ENCODE results near the gene TAS2R40.

Gene TAS2R40

DNA sequence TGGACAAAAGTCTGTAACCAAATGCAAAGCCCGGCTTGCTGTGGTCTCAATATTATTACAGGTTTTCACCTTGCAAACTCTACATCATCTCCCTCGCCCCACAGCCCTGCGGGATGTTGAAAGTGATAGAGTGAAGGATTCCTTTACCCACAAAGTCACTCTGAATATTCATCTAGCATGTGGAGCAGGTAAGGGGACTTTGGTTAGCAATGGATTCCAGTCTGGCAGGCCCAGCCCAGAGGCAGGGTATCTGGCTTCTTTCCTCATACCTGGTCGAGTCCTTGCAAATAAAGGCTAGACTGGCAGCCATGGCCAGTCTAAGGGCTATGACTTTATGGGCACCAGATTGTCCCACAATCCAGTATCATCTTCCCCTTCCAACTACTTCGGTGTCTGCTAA, 3.2 kb downstream of the TAS2R40 start:
- no peak for DNase-seq

DNA sequence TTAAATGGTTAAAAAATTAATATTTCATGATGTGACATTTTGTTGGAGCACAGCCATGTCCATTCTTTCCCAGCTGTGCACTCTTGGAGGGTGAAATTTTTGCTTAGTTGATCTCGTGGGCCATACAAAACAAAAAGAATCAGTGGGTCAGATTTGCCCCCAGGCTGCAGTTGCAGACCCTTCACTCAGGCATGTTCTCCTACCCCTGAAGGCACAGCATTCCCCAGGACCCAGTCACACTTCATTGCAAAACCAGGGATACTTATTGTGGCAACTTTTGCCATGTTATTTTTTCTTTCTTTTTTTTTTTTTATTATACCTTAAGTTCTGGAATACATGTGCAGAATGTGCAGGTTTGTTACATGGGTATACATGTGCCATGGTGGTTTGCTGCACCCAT, 6.0 kb downstream of the TAS2R40 start:
- DNase-seq, result no peak

GRCh38 chr7:143229054-143229790, 7.4 kb downstream of the TAS2R40 start:
- DNase-seq, result no peak

GRCh38 chr7:143230602-143231457, 9.0 kb downstream of the TAS2R40 start:
- DNase-seq, result no peak

- DNase-seq, result no peak
Observed at GRCh38 chr7:143233816-143234532, 12.1 kb downstream of the TAS2R40 start.

DNA sequence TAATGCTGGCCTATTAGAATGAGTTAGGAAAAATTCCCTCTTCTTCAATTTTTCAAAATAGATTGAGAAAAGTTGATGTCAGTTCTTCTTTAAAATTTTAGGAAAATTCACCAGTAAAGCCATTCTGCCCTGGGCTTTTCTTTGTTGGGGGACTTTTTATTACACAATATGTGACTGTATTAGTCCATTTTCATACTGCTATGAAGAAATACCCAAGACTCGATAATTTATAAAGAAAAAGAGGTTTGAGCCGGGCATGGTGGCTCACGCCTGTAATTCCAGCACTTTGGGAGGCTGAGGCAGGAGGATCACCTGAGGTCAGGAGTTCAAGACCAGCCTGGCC, 12.7 kb downstream of the TAS2R40 start:
- DNase-seq, result no peak

DNA sequence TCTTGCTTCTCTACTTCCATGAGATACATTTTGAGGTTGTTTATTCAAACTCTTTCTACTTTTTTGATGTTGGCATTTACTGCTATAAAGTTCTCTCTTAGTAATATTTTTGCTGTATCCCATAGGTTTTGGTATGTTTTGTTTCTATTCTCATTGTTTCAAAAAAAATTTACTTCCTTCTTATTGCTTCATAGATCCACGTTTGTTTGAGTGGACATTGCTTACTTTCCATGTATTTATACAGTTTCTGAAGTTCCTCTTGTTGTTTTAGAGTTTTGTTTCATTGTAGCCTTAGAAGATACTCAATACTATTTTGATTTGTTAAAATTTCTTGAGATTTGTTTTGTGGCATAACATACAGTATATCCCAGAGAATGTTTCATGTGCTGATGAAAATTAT, 13.7 kb downstream of the TAS2R40 start:
- DNase-seq, result no peak

GRCh38 chr7:143236408-143236990, 14.7 kb downstream of the TAS2R40 start:
- no peak for DNase-seq

GRCh38 chr7:143237366-143237765, 15.5 kb downstream of the TAS2R40 start:
- DNase-seq, result no peak

- DNase-seq, result no peak
Observed at GRCh38 chr7:143238289-143238980, 16.6 kb downstream of the TAS2R40 start.

DNA sequence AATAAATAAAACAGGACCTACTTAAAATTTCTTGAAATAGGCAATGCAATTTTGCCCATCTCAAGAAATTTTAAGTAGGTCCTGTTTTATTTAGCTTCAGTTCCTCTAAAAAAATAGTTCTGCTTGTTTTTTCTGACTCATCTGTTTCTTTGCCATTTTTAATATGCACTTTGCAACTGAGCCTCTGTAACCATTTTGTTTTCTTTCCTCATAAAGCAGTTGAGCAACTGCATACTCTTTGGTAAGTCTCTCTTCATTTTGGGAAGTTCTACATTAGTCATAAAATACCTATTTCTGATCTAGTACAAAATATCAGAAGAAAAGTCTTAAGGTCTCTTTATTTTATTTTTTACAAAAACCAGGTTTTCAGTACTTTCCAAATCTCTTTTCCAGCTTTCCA, 18.0 kb downstream of the TAS2R40 start:
- DNase-seq, result no peak

- peak; percentile 77 for DNase-seq
Observed at GRCh38 chr7:143240291-143241168, 18.7 kb downstream of the TAS2R40 start.

DNA sequence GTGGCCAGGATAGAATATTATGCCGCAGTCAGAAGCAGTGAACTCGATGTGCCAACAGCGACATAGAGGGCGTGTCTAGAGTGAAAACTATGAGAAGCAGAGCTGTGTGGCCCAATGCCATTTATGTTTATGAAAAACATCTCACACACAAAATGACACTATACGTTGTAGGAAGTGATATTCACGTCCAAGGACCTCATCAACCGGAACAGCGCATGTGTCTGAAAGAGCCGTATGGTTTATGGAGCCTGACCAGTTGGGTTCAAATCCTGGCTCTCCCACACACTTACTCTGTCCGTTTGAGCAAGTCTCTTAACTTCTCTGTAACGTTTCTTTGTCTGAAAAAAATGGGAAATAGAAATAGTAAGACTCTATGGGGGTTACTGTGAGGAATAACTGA, 20.5 kb downstream of the TAS2R40 start:
- DNase-seq, result no peak

DNA sequence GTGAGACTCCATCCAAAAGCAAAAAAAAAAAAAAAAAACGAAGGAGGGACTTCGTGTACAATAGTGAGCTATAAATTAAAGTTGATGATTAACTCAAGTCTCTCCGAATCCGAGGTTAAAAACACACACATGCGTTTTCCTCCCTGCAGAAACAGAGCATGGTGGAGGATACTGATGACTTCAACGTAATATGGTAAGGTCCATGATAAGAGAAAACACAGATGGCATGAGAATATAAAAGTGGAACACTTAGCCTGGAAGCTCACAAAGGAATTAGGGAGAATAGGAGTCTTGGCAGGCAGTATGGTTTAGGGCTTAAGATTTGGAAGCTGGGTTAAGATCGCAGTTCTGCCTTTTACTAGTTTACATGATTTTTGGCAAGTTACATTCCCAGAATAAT, 21.3 kb downstream of the TAS2R40 start:
- DNase-seq, result no peak

GRCh38 chr7:143243614-143244013, 21.8 kb downstream of the TAS2R40 start:
- peak; percentile 6 for DNase-seq

- no peak for DNase-seq
Observed at GRCh38 chr7:143244321-143244720, 22.5 kb downstream of the TAS2R40 start.

- DNase-seq, result no peak
Observed at GRCh38 chr7:143245123-143245522, 23.3 kb downstream of the TAS2R40 start.

DNA sequence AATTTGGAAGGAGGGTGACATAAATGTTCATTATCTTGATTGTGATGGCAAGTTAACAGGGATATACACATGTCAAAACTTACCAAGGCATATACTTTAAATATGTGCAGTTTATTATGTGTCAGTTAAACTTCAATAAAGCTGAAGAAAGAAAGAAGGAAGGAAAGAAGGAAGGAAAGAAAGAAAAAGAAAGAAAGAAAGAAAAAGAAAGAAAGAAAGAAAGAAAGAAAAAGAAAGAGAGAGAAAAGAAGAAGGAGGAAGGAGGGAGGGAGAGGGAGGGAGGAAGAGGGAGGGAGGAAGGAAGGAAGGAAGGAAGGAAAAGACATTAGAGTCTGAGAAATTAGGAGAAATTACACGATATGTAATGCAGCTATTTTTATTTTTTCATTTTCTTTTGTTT, 25.5 kb downstream of the TAS2R40 start:
- DNase-seq, result no peak

DNA sequence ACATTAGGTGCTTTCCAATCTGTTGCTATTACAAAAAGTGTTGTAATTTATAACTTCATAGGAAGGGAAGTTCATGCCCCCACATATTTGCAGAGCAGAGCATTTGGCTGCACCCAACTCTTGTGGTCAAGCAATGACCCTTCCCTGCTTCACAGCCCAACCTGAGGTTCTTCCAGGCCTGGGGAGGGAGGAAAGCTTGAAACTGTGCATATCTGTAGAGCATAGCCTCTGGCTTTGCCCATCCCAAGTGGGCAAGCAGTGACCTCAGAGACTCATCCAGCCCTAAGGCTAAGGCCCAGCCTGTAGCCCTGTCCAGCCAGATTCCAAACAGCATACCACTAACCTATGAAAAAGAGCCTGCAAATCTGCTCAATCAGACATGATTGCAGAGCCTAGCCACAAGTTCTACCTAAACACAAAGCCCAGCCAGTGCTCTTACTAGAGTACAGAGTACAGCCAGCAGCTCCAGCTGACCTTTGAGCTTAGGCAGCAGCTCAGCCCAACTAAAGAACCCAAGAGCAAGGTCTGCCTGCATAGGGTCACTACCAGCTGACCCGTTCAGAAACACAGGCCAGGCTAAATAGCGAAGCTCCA, 27.0 kb downstream of the TAS2R40 start:
- no peak for DNase-seq

- DNase-seq, result no peak
Observed at GRCh38 chr7:143250199-143250598, 28.4 kb downstream of the TAS2R40 start.

GRCh38 chr7:143250822-143251221, 29.0 kb downstream of the TAS2R40 start:
- DNase-seq, result no peak
